HG02623 (cell line): ENCODE data around the gene CLEC16A.
A peak's percentile ranks its signal among the peaks of the same experiment; 100 is the strongest.

Experiments
- ATAC-seq: cut with Tn5 transposase; IDR thresholded peaks from one replicate; pipeline ENCODE4 v1.9.1; 2021; ENCODE audit warnings: moderate library complexity; ENCODE audit not compliant: unreplicated experiment

The CLEC16A gene

DNA sequence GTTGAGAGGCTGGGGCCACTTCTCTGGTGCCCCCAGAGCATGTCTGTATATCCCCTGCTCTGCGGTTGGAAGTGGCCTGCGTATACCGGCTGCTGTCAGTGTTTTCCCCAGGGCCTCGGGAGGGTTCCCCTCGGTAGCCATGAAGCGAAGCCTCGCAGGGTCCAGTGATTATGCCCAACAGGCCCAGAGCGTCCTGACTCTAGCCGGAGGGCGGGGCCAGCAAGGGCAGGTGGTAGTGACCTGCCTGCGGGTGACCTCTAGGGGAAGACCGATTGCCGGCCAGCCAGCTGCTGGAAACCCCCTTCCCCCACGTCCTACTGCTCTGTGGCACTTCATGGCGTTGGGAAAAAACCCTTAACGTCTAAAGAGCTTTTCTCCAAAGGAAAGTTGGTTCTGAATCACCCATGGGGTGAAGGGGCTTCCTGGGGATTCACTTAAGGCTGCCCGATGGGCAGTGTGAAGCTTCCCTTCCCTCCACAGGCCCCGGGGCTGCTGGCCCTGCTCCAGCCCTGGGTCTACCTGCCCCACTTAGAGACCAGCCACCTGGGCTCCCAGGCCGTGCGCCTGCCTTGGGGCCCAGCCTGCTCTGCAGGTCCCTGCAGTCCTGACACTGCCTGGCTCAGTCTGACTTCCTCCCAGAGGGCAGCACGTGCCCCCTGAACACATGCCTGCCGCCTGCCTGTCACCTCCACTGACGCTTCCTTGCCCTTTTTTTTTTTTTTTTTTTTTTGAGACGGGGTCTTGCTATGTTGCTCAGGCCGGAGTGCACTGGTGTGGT, 238.9 kb downstream of the CLEC16A start:
- peak; percentile 42 for ATAC-seq

DNA sequence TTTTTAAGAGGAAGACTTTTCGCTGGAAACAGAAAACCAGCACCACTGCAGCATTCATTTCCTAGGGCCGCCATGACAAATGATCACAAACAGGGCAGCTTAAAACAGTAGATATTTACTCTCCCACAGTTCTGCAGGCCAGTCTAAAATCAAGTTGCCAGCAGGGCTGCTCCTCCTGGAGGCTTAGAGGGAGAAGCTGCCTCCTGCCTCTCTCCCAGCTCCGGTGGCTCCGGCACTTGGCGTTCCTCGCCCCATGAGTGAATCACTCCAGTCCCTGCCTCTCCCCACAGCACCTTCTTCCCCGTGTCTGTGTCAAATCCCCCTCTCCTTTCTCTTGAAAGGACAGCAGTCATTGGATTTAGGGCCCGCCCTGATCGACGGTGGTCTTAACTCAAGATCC, 239.6 kb downstream of the CLEC16A start:
- no peak for ATAC-seq

DNA sequence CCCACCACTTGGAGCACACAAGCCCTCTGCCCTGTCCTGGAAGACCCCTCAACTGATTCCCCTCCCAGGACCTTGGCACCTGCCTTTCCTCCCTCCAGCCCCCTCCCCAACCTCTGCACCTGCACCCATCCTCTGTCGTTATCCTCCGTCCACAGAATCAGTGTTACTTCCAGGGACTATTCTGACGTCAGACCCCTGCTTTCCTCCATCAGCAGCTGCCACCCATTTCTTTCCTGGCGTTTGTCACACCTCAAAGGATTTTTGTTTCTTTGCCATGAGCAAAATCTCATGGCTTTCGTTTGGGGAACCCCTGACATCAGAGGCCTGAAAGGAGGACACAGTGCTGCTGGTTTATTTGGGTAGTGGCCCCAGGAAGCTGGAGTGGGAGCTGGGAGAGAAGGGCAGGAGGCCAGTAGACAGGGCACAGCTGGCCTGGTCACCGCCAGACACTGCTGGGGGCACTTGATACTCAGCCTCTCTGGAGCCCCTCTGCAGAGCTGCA, 243.2 kb downstream of the CLEC16A start:
- no peak for ATAC-seq

DNA sequence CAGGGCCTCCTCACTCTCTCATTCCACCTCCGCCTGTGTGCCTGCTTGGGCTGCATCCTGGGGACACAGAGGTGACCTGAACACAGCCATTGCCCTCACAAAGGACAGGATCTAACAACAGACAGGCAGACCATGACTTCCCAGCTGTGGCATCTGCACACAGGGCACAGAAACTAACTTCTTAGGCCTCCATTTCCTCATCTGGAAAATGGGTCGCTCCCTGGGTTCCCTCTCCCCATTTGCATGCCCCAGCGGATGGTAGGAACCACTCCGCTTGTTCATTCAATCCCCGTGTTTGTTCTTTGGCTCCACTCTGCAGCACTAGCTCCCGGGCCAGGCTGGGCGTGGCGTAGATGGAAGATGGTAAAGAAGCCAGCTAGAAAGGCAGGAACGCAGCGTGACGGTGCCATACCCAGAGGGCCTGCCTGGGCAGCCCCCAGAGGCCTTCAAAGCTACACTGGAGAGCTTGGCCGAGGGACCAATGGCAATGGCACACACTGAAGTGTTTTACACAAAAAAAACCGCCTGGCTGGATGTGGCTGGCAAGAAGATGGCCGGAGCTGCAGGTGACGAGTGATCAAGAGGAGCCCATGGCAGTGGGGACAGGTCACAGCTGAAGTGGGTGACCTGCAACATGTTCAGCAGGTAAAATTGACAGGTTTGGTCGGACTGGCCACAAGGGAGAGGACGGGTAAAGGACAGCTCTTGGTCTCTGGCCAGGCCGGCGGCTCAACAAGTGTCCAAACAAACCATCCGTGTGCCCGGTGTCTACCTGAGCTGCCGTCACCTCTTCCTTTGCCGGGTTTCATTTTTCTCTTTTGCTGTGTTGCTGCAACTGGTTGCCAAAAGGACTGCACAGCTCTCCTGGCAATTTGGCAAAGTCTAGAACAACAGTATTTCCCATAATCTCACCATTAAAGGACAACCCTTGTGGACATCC, 244.7 kb downstream of the CLEC16A start:
- no peak for ATAC-seq

DNA sequence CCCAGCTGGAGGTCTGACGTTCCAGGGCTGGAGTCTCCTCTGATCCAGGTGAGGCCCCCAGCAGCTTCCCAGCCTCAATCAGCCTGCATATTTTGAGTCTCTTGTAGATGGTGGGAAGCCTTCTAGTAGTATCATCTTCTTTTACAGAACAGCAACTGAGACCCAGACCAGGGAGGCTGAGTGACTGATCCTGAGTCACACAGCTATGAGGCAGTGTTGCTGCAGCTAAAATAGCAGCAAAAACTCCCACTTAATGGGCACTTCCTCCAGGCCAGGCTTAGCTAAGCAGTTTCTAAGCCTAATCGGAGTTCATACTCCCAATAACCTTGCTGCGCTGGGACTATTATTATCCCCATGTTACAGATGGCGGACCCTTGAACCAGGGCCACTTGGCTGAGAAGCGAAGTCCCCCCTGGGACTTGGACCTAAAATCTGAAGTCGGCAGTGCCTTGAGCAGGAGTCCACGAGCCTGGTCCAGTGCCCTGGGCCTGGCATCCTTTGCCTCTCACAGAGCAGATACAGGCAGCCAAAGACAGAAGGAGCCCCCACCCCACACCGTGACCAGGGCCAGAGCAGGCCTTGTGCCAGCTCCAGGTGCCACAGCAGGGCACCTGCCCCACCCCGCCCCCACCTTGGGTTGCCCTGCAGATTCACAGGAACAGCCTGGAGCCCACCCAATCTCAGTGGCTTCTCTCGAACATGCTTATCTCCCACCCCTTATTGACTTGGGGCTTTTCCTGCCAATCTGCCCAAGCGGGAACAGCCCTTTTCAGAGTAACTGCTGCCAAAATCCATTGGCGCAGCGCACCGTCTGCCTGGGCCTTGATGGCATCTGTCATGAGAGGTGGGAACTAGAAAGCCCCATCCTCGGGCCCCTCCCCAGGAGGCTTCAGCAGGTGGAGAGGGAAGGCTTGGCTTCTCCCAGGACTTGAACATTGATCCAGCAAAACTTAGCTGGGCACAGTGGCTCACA, 246.5 kb downstream of the CLEC16A start:
- ATAC-seq: no peak

DNA sequence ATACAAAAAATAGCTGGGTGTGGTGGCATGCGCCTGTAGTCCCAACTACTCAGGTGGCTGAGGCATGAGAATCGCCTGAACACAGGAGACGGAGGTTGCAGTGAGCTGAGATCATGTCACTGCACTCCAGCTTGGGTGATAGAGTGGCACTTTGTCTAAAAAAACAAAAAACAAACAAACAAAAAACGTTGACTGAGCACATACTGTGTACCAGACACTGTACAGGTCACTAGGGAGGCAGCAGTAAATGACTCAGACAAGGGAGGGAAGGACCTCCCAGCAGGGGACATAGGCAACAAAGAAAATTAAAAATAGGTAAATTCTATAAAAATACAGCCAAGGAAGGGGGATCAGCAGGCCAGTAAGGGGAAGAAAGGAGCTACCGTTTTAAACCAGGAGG, 247.3 kb downstream of the CLEC16A start:
- no peak for ATAC-seq

DNA sequence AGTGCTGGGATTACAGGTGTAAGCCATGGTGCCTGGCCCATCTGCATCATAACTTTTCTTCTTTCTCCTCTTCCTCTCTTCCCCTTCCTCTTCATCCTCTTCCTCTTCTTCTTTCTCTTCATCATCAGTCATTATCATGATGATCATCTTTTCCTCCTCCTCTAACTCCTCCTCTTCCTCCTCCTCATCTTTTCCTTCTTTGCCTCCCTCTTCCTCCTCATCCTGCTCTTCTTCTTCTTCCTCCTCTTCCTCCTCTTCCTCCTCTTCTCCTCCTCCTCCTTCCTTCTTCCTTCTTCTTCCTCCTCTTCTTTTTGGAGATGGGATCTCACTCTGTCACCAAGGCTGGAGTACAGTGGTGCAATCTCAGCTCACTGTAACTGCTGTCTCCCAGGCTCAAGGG, 249.1 kb downstream of the CLEC16A start:
- no peak for ATAC-seq

DNA sequence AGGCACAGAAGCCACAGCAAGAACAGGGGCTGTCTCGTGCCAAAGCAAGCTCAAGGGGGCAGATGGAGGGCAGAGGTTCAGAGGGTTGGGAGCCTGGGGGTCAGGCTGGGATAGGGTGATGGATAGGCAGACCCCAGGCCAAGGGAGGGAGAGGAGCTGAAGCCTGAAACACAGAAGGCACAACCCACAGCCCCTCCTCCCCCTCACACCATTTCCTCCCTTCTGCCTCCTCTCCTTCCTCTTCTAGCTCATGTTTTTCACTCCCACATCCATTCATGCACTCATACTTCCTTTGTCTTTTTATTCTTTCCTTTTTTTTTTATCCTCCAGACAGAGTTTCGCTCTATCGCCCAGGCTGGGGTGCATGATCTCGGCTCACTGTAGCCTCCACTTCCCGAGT, 250.5 kb downstream of the CLEC16A start:
- ATAC-seq: no peak

DNA sequence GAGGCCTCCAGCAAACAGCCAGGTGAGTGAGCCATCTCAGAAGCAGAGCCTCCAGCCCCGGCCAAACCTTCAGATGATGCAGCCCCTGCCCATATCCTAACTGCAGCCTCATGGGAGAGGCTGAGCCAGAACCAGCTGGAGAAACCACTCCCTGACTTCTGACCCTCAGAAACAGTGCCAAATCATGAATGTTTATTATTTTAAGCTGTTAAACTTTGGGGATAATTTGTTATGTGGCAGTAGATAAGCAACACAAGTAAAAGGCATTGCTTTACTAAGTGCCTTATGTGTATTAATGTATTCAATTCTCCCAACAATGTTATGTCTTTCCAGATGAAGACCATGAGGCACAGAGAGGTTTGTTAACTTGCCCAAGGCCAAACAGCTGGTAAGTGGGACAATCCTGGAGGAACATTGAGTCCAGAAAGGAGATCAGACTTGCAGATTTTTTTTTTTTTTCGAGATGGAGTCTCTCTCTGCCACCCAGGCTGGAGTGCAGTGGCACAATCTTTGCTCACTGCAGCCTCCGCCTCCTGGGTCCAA, 252.0 kb downstream of the CLEC16A start:
- ATAC-seq: no peak

DNA sequence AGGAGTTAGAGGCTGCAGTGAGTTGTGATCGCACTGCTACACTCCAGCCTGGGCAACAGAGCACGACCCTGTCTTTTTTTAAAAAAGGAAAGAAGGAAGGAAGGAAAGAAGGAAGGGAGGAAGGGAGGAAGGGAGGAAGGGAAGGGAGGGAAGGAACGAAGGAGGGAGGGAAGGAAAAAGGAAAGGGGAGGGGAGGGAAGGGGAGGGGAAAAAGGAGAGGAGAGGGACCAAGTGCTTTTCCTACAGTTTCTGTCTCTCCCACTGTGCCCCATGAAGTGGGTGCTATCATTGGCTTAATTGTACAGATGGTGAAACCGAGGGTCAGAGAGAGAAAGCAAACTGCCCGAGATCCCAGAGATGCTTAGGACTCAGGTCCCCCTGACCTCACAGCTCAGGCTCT, 254.0 kb downstream of the CLEC16A start:
- no peak for ATAC-seq

DNA sequence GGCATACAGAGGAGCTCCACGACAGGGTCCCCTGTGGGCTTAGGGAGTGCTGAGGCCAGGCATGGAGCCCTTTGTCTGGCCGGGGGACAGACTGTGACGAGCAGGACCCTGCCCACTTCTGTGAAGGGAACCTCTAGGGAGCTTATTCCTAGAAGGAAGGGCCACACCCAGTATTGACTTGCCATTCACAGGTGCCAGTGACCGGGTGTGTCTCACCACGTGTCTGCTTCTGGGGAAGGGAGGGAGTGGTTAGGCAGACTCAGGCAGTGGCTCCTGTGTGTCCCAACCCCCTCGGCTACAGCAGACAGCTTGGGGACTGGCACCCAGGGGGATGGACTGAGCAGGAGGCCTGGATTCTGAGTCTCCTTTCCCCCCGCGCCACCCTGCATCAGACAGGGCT, 254.5 kb downstream of the CLEC16A start:
- ATAC-seq: no peak

DNA sequence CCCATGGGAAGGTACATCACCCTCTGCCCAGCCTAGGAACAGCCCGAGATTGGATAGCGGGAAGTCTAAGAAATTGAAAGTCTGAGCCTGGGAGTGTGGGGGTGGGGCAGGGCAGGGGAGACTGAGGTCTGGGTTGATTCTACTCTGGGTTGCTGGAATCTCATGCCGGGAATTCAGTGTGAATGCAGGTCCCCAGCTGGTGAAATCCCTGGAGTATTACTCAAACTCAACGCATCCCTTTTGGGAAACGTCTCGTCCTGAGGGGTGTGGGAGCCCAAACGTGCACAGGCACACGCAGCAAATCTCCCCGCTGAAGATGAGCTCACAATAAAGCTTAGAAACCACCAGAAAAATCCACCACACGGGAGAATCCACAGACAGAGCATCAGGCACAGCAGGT, 256.2 kb downstream of the CLEC16A start:
- no peak for ATAC-seq

DNA sequence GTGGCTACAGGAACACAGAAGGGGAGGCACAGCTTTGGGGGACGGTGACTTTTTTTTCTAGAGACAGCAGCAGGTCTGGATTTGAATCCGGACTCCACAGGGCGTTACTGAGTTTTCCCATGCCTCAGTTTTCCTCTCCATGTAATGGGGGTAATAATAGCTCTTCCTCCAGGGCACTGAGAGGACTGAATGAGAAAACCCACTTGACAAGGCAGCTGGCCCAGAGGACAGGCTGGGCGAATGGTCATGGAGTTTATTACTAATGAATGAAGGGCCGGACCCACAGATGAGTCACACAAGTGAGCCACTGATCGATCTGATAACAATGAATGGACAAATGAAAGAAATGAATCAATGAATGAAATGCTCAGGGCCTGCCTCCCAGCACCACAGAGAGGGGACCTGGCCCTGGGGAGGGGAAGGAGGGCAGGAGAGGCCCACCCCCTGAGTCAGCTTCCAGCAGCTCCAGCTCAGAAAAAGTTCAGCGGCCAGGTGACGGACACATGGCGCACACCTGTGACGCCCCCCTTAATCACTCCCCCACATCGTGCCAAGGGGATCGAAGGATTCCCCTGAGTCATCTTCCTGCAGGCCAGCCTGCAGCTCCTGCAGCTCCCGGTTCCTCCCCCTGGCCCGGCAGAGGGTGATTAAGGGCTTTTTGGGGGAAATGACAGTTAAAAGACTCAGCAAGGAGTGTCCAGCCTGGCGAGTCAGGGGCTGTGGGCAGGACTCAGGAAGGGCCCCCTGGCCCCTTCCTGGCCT, 257.3 kb downstream of the CLEC16A start:
- no peak for ATAC-seq

DNA sequence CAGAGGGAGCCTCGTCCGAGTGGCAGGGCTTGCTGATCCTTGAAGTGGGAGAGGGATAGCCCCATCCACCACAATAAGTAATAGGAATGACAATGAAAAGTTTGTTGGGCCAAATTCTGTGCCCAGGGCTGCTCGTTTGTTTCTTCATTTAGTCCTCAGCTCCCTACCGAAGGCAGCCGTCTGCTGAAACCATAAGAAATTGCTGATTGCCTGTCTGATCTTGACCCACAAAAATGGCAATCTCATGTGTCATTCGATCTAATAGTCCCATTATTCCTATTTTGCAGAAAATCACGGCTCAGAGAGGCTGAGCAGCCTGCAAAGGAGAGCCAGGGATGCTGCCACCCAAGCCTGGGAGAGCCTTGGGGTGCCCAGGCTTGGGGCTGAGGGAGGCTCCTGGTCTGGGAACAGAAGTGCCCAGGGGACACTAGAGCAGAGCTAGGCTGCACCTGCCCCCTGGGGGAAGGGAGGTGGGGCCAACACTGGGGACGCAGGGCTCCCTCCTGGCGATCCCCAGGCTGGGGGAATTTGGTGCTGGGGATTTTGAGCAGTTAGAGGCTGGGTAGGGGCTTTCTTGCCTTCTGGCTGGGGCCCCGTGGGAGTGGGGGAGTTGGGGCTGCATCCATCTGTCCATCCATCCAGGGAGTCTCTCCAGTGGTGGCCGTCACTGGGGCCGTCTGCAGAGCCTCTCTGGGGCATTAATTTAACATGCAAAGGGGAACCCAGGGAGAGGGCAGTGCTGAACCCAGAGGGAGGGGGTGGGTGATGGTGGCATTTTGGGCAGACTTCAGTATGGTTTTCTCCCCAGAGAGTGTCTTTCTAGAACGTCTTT, 258.1 kb downstream of the CLEC16A start:
- no peak for ATAC-seq

DNA sequence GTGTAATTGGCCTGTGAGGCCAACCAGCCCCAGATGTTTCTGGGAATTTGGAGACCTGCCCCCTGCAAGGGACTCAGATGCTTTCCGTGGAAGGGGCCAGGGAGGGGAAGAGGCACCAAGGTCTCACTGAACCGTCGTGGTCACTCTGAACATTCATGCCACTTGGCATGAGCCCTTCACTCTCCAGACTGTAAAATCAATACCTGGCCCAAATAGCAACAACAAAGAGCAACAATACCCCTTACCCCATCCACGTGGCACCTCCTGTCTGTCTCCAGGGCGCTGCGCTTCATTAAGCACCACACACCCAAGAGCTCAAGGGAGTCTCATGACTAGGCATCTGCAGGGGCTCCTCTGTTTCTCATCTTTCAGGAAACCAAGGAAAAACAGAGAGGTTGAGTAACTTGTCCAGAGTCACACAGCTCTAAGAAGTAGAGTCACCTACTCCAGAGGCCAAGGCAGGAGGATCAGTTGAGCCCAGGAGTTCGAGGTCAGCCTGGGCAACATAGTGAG, 258.8 kb downstream of the CLEC16A start:
- ATAC-seq: no peak

DNA sequence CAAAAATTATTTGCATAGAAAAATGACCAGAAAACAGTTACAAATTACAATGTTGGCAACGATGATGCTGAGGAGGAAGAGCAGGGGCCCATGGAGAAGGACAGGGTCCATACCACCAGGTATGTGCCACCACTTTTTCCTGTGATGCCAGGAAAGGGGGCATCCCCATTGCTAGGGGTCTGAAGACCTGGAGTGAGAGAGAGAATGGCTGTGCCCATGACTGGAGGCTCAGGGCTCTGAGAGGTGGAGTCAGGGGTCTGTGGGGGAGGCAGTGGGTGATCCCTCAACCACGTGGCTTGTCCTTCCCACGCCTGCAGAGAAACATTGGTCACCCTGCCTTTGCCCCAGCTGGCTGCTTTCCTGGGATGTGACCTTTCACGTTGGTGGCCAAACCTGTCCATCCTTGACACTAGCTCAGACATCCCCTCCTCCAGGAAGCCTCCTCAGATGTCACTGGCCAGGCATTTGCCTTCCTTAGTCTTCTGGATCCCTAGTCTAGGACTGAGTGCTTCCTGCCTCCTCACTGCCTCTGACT, 260.2 kb downstream of the CLEC16A start:
- ATAC-seq: no peak

DNA sequence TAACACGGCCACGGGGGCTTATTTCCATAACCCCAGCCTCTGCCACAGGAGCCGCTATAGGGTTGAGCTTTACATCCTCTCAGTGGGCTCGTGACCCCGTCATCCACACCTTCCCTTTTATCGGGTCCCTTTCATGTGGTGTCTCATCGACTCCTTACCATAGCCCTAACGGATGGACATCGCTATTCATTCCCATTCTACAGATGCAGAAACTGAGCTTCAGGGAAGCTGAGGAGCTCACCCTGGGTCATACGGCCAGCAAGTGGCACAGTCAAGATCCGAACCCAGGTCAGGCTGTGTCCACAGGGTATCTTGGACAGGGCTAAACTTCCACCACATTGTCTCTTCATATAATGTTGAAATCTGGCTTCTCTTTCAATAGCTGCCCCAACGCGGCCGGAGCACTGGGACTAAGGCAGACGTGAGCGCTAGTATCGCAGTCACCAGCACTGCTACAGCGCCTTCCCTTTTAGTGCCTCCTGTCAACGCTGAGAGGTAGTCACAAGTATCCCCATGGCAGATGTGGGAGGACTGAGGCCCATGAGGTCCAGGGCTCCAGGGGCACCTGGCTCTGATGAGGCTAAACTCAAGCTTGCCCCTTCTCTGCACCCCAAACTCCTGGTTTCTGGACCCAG, 260.8 kb downstream of the CLEC16A start:
- no peak for ATAC-seq
